Chondrocyte (in vitro differentiated cells): Measurements from ENCODE around the gene TMEM169. TPM values are rescaled to one million over a fixed set of nuclear protein-coding genes. Genes with fewer than 3 reads are reported as not detected.
A peak's percentile ranks its signal among the peaks of the same experiment; 100 is the strongest.

Experiments
- DNase-seq: peaks from one replicate; pipeline ENCODE4 v3.0.0; 2021; ENCODE audit warnings: mixed read lengths, low spot score
- H3K27ac Mint-ChIP-seq: one replicate; pipeline ENCODE4 v1.8.0; 2021; ENCODE audit warnings: mild to moderate bottlenecking, moderate library complexity, mixed read lengths; ENCODE audit not compliant: unreplicated experiment
- H3K27me3 Mint-ChIP-seq: 2 replicates; pipeline ENCODE4 v1.8.0; 2021; ENCODE audit warnings: low read depth, mixed read lengths
- H3K36me3 Mint-ChIP-seq: 2 replicates; pipeline ENCODE4 v1.8.0; 2021; ENCODE audit warnings: low read depth, mixed read lengths
- H3K4me1 Mint-ChIP-seq: 2 replicates; pipeline ENCODE4 v1.8.0; 2021; ENCODE audit warnings: low read depth, mild to moderate bottlenecking, mixed read lengths
- H3K4me3 Mint-ChIP-seq: one replicate; pipeline ENCODE4 v1.8.0; 2021; ENCODE audit warnings: mild to moderate bottlenecking, moderate library complexity, mixed read lengths; ENCODE audit not compliant: unreplicated experiment
- H3K9me3 Mint-ChIP-seq: 2 replicates; pipeline ENCODE4 v1.8.0; 2021; ENCODE audit warnings: low read depth, mixed read lengths
- total RNA-seq: library from RNA; stranded (reverse); gene quantifications from 3 replicates; pipeline ENCODE4 v1.2.1, GENCODE V29; 2021
- TF ChIP-seq, protein P1 (sequence below): fragments of 200-600 bp; sonication (generic); IDR thresholded peaks from 2 replicates; pipeline ENCODE4 v1.5.0; 2021; ENCODE audit warnings: antibody characterized with exemption, mild to moderate bottlenecking, moderate library complexity

The TMEM169 gene
- total RNA-seq, 1 donor from 2014 or later: 1.3 TPM

DNA sequence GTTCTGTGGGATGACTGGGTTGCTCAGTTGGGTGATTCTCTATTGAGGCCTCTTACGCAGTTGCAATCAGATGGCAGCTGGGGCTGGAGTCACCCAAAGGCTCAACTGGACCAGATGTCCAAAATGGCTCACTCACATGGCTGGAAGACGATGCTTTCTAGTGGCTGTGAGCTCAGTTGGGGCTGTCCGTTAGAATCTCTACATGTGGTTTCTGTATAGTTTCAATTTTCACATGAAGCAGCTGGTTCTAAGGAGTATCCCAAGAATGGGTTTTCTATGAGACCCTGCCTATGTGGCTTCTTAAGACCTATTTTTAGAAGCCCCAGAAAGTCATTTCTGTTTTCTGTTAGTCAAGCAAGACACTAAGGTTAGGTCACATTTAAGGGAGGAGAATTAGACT, 31.9 kb downstream of the TMEM169 start:
- H3K36me3 Mint-ChIP-seq: peaks cover 29% of the 10 kb centered on the region

DNA sequence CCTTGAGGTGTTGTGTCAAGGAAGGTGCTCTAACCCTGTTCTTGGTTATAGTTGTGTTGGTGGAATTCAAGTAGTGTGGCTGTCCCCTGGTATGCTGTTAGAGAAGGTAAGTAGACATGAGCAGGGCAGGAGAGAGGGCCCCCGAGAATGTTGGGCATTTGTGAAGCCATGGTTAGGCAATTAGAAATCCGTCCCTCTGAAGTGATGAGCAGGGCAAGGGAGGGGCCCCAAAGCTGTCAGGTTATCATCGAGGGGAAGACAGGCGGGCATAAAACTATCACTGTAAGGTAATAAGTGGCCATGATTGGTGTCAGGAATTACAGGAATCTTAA, 32.6 kb downstream of the TMEM169 start:
- H3K27ac Mint-ChIP-seq: peak overlapping the region; percentile 99
- H3K9me3 Mint-ChIP-seq: no peaks in the 10 kb centered on the region
- H3K27me3 Mint-ChIP-seq: no peaks in the 10 kb centered on the region
- DNase-seq: no peak
- TF ChIP-seq, protein P1, sequence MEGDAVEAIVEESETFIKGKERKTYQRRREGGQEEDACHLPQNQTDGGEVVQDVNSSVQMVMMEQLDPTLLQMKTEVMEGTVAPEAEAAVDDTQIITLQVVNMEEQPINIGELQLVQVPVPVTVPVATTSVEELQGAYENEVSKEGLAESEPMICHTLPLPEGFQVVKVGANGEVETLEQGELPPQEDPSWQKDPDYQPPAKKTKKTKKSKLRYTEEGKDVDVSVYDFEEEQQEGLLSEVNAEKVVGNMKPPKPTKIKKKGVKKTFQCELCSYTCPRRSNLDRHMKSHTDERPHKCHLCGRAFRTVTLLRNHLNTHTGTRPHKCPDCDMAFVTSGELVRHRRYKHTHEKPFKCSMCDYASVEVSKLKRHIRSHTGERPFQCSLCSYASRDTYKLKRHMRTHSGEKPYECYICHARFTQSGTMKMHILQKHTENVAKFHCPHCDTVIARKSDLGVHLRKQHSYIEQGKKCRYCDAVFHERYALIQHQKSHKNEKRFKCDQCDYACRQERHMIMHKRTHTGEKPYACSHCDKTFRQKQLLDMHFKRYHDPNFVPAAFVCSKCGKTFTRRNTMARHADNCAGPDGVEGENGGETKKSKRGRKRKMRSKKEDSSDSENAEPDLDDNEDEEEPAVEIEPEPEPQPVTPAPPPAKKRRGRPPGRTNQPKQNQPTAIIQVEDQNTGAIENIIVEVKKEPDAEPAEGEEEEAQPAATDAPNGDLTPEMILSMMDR: no peak
- H3K36me3 Mint-ChIP-seq: peaks cover 35% of the 10 kb centered on the region
- H3K4me3 Mint-ChIP-seq: no peak overlapping the region
- H3K4me1 Mint-ChIP-seq: peaks cover 59% of the 10 kb centered on the region

More for the DNA sequence above, 31.9 kb downstream of the TMEM169 start:
- no peaks in the 10 kb centered on the region for H3K27me3 Mint-ChIP-seq
- no peaks in the 10 kb centered on the region for H3K9me3 Mint-ChIP-seq
- peak overlapping the region; percentile 43 for H3K27ac Mint-ChIP-seq
- H3K4me3 Mint-ChIP-seq: no peak overlapping the region
- H3K4me1 Mint-ChIP-seq: peaks cover 60% of the 10 kb centered on the region
- TF ChIP-seq, protein P1: no peak
- no peak for DNase-seq

DNA sequence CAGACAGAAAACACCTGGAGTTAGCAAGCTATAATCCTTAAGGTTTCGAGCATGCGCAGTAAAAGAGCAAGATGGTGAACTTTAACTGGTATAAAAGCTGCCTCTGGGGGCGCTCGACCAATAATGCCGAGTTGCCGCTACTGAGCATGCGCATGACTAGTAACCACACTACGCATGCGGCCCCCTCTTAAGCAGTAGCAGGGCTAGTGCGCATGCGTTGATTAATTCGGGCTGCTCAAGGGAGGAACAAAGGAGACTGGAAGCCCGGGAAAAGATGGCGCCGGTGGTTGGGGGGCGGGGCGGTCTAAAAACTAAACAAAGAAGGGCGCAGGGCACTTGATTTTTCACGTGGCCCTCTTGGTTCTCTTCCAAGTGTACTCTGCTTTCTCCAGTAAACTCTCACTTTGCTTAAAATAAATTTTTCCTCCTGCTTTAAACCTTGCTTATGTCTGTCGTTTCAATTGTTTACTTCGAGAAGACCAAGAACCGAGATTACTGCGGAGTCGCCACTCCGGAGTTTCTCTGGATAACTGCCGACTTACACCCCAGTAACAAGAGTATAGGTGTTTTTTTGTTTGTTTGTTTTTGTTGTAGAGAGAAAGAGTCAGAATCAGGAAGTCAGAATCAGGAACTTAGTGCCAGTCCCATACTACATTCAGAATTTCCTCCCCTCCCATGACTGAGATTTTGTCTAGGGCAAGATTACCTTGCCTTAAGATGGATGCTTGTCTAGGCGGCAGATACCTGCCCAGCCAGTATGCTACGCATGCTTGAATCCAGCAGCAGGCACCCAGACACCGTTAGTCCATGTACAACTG, 33.2 kb downstream of the TMEM169 start:
- Mint-ChIP-seq H3K27me3 (no peaks in the 10 kb centered on the region), H3K36me3 (peaks cover 39% of the 10 kb centered on the region)
- TF ChIP-seq, protein P1: peak; percentile 91

DNA sequence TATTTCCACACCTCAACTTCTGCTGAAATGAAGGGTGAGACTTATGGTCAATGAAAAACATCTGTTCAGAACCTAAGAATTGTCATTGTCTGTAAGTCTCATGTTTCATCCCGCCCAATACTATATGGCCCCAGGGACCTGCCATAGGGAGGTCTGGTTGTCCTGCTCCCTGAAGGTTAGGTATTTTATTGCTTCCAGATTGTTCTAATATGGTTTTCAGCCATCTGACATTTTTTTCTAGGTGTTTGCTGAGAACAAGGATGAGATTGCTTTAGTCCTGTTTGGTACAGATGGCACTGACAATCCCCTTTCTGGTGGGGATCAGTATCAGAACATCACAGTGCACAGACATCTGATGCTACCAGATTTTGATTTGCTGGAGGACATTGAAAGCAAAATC, 34.7 kb downstream of the TMEM169 start:
- no peak for DNase-seq
- no peak overlapping the region for H3K4me3 Mint-ChIP-seq
- H3K4me1 Mint-ChIP-seq: peaks cover 47% of the 10 kb centered on the region
- no peak overlapping the region for H3K27ac Mint-ChIP-seq
- peaks cover 40% of the 10 kb centered on the region for H3K36me3 Mint-ChIP-seq
- TF ChIP-seq, protein P1: no peak
- no peaks in the 10 kb centered on the region for H3K9me3 Mint-ChIP-seq
- no peaks in the 10 kb centered on the region for H3K27me3 Mint-ChIP-seq

More for the DNA sequence above, 33.2 kb downstream of the TMEM169 start:
- DNase-seq: peak; percentile 98
- Mint-ChIP-seq H3K4me1 (peaks cover 61% of the 10 kb centered on the region), H3K4me3 (peak overlapping the region; percentile 81), H3K27ac (peak overlapping the region; percentile 99), H3K9me3 (no peaks in the 10 kb centered on the region)

DNA sequence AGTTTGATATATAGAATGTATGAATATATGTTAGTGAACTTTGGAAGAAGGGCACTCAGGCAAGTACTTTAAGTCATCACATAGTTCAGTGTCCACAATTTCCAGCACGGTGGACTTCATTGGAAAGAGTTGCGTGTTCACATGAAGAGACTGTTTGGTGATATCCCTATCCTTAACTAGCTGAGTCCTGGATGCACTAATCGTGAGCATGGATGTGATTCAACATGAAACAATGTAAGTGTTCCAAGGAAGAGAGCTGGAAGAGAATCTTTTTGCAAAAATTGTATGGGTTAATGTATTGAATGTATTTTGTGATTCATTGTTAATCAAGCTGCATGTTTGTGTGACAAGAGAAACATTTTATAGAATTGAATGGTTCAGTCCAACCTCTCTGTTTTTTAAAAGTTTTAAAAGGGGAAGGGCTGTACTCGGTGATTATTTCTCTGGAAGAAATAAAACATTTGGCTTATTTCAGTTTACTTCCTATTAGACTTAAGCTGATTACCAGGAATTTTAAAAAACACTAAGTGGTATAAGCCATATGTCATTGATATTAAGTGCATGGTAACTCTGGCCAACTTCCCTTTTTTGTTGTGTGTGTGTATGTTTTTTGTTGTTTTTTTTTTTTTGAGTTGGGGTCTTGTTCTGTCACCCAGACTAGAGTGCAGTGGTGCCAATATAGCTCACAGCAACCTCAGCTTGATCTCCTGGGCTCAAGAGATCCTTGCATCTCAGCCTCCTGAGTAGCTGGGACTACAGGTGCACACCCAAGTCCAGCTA, 36.0 kb downstream of the TMEM169 start:
- Mint-ChIP-seq H3K36me3 (peaks cover 48% of the 10 kb centered on the region), H3K9me3 (no peaks in the 10 kb centered on the region), H3K27me3 (no peaks in the 10 kb centered on the region), H3K4me3 (no peak overlapping the region), H3K4me1 (peaks cover 40% of the 10 kb centered on the region), H3K27ac (peak overlapping the region; percentile 32)
- TF ChIP-seq, protein P1: no peak
- no peak for DNase-seq
